ENCODE data around the gene AMN.
A peak's percentile ranks its signal among the peaks of the same experiment; 100 is the strongest.

The AMN gene

GRCh38 chr14:102943979-102944378 lies 21.5 kb downstream of the AMN start:
- no peak for DNase-seq (ENCODE audit: low read depth)

- DNase-seq (ENCODE audit: low read depth), result no peak
These were observed 22.2 kb downstream of the AMN start for GRCh38 chr14:102944448-102945330.

GRCh38 chr14:102945346-102946130 lies 23.1 kb downstream of the AMN start:
- no peak for DNase-seq (ENCODE audit: low read depth)

- no peak for DNase-seq (ENCODE audit: low read depth)
These were observed 25.0 kb downstream of the AMN start for GRCh38 chr14:102947321-102948103.

- no peak for DNase-seq (ENCODE audit: low read depth)
These were observed 26.2 kb downstream of the AMN start for GRCh38 chr14:102948698-102949061.

- DNase-seq (ENCODE audit: low read depth), result peak; percentile 54
These were observed 26.8 kb downstream of the AMN start for GRCh38 chr14:102949062-102949800.

GRCh38 chr14:102949801-102950451 lies 27.5 kb downstream of the AMN start:
- peak; percentile 13 for DNase-seq (ENCODE audit: low read depth)

GRCh38 chr14:102951034-102951433 lies 28.6 kb downstream of the AMN start:
- no peak for DNase-seq (ENCODE audit: low read depth)

- DNase-seq (ENCODE audit: low read depth), result no peak
These were observed 29.3 kb downstream of the AMN start for GRCh38 chr14:102951799-102952198.

GRCh38 chr14:102952276-102952675 lies 29.8 kb downstream of the AMN start:
- no peak for DNase-seq (ENCODE audit: low read depth)

- DNase-seq (ENCODE audit: low read depth), result no peak
These were observed 30.6 kb downstream of the AMN start for GRCh38 chr14:102953100-102953499.

- DNase-seq (ENCODE audit: low read depth), result no peak
These were observed 31.8 kb downstream of the AMN start for GRCh38 chr14:102954081-102954789.

- no peak for DNase-seq (ENCODE audit: low read depth)
These were observed 33.4 kb downstream of the AMN start for GRCh38 chr14:102955636-102956408.

GRCh38 chr14:102957222-102957621 lies 34.8 kb downstream of the AMN start:
- DNase-seq (ENCODE audit: low read depth), result peak; percentile 20

GRCh38 chr14:102958461-102958860 lies 36.0 kb downstream of the AMN start:
- no peak for DNase-seq (ENCODE audit: low read depth)

- DNase-seq (ENCODE audit: low read depth), result no peak
These were observed 39.7 kb downstream of the AMN start for GRCh38 chr14:102962111-102962627.

GRCh38 chr14:102964152-102964730 lies 41.8 kb downstream of the AMN start:
- no peak for DNase-seq (ENCODE audit: low read depth)

GRCh38 chr14:102965282-102965681 lies 42.8 kb downstream of the AMN start:
- DNase-seq (ENCODE audit: low read depth), result no peak

Measured in GM04503 (cell line).